OCI-LY7 (cell line): ENCODE measurements around the gene TMEM242. TPM values are rescaled to one million over a fixed set of nuclear protein-coding genes. Genes with fewer than 3 reads are reported as not detected.

Experiments used
- BruUV-seq: library from RNA; stranded (reverse); fragments of 400-500 nt; replicated peaks from 2 replicates; lab custom pipeline; 2021; lab: Mats Ljungman, UMichigan
- CTCF ChIA-PET: fragments of 300-600 bp; sonication (Branson Sonifier 250); formaldehyde crosslinking; loops from one replicate; lab custom pipeline; 2022; ENCODE audit warnings: antibody characterized with exemption; ENCODE audit not compliant: unreplicated experiment; lab: Charles Lee
- POLR2A ChIA-PET: fragments of 300-600 bp; sonication (Branson Sonifier 250); formaldehyde crosslinking; loops from one replicate; lab custom pipeline; 2022; ENCODE audit warnings: antibody characterized with exemption; lab: Charles Lee
- DNase-seq: peaks from one replicate; pipeline ENCODE4 v3.0.0-alpha.2; 2015; ENCODE audit warnings: low spot score
- H2AFZ ChIP-seq: fragments of 200-600 bp; sonication (generic), shearing (Covaris generic); 2 replicates; pipeline ENCODE4 v1.6.1; 2014; ENCODE audit warnings: mild to moderate bottlenecking, antibody characterized with exemption, low read length, moderate library complexity
- H3K27ac ChIP-seq: fragments of 200-600 bp; sonication (generic); 2 replicates; pipeline ENCODE4 v1.5.1; 2014; ENCODE audit warnings: mixed run types, low read depth, mild to moderate bottlenecking, moderate library complexity, low read length, inconsistent platforms; ENCODE audit not compliant: poor library complexity, severe bottlenecking
- H3K36me3 ChIP-seq: fragments of 200-600 bp; sonication (generic); 2 replicates; pipeline ENCODE4 v1.6.1; 2014; ENCODE audit warnings: mild to moderate bottlenecking, antibody characterized with exemption, low read length, moderate library complexity, mixed read lengths; ENCODE audit not compliant: insufficient read depth
- H3K4me1 ChIP-seq: fragments of 200-600 bp; sonication (generic); 2 replicates; pipeline ENCODE4 v1.5.1; 2014; ENCODE audit warnings: mild to moderate bottlenecking, low read length; ENCODE audit not compliant: insufficient read depth, poor library complexity, severe bottlenecking
- H3K4me2 ChIP-seq: fragments of 200-600 bp; sonication (generic); 2 replicates; pipeline ENCODE4 v1.6.1; 2014; ENCODE audit warnings: mild to moderate bottlenecking, low read length
- H3K4me3 ChIP-seq: fragments of 200-600 bp; sonication (generic); 2 replicates; pipeline ENCODE4 v1.5.1; 2014; ENCODE audit warnings: mild to moderate bottlenecking, low read depth, low read length; ENCODE audit not compliant: poor library complexity, severe bottlenecking
- H3K79me2 ChIP-seq: fragments of 200-600 bp; sonication (generic); 2 replicates; pipeline ENCODE4 v1.6.1; 2016; ENCODE audit warnings: low read depth, mild to moderate bottlenecking, low read length, moderate library complexity, mixed read lengths; ENCODE audit not compliant: insufficient read depth
- H3K9me2 ChIP-seq: fragments of 200-600 bp; sonication (generic); 2 replicates; pipeline ENCODE4 v1.6.1; 2016; ENCODE audit warnings: mild to moderate bottlenecking, low read length, mixed read lengths; ENCODE audit not compliant: insufficient read depth
- H3K9me3 ChIP-seq: fragments of 200-600 bp; sonication (generic); 2 replicates; pipeline ENCODE4 v1.6.1; 2014; ENCODE audit warnings: mild to moderate bottlenecking, mixed run types, low read length, mixed read lengths
- H4K20me1 ChIP-seq: fragments of 200-600 bp; sonication (generic); 2 replicates; pipeline ENCODE4 v1.6.1; 2014; ENCODE audit warnings: mild to moderate bottlenecking, antibody characterized with exemption, low read length, moderate library complexity, mixed read lengths; ENCODE audit not compliant: insufficient read depth
- EZH2phosphoT487 ChIP-seq: fragments of 200-600 bp; sonication (generic); IDR thresholded peaks from 2 replicates; pipeline ENCODE4 v1.6.1; 2018; ENCODE audit warnings: low read depth, borderline replicate concordance, mild to moderate bottlenecking, mixed run types, antibody characterized with exemption, low read length, moderate library complexity, mixed read lengths
- intact Hi-C: fragments of 100-400 bp; cut with micrococcal nuclease; formaldehyde crosslinking; loops from one replicate; pipeline ENCODE4 v1.10.0; 2022; ENCODE audit not compliant: unreplicated experiment
- total RNA-seq, 2 experiments: library from RNA; depleted of rRNA in 1 of 2; stranded (reverse); fragments of >200 nt in 1 of 2; shearing (Covaris generic) in 1 of 2; gene quantifications; 2 replicates each; pipeline ENCODE4 v1.2.3, GENCODE V29; 2014 to 2022
- TF ChIP-seq, protein P1 (sequence below): fragments of 200-600 bp; sonication (generic); conservative IDR thresholded peaks from 2 replicates; pipeline ENCODE4 v1.5.1; 2014; ENCODE audit warnings: mild to moderate bottlenecking, antibody characterized with exemption, low read length, moderate library complexity, mixed read lengths

The TMEM242 gene
- total RNA-seq, 2 experiments from 2014 or later, result 4.5 to 9.2 TPM

- peaks cover 14% of the 10 kb centered on the region for H3K4me1 ChIP-seq
- H4K20me1 ChIP-seq, result no peaks in the 10 kb centered on the region
- ChIA-PET CTCF (interaction anchor here (0.6 to 1.8 kb wide), 2 partner anchors 8 to 36 kb away, joined by 3 to 8 read pairs; no protein-coding TSS in a partner anchor), POLR2A (interaction anchor here (0.8 to 3.0 kb wide), 5 partner anchors 10 to 248 kb away, joined by 3 to 11 read pairs (median 5); no protein-coding TSS in a partner anchor)
- H3K27ac ChIP-seq, result peak overlapping the region; percentile 6
- peaks cover 19% of the 10 kb centered on the region; the same call in 1 of the 2 replicates for H3K36me3 ChIP-seq
- intact Hi-C loops, result loop anchor here (1.0 to 10.0 kb wide), 5 partner anchors 46 to 442 kb away; no protein-coding TSS in a partner anchor
- H2AFZ ChIP-seq, result peak overlapping the region; percentile 97
- no TSS peak for BruUV-seq
- H3K9me3 ChIP-seq, result no peaks in the 10 kb centered on the region
- H3K79me2 ChIP-seq, result peaks cover 9% of the 10 kb centered on the region
- peak overlapping the region; percentile 77 for H3K4me3 ChIP-seq
- DNase-seq, result peak; percentile 78
- no peaks in the 10 kb centered on the region for H3K9me2 ChIP-seq
- peak overlapping the region; percentile 88 for H3K4me2 ChIP-seq
- TF ChIP-seq, protein P1, sequence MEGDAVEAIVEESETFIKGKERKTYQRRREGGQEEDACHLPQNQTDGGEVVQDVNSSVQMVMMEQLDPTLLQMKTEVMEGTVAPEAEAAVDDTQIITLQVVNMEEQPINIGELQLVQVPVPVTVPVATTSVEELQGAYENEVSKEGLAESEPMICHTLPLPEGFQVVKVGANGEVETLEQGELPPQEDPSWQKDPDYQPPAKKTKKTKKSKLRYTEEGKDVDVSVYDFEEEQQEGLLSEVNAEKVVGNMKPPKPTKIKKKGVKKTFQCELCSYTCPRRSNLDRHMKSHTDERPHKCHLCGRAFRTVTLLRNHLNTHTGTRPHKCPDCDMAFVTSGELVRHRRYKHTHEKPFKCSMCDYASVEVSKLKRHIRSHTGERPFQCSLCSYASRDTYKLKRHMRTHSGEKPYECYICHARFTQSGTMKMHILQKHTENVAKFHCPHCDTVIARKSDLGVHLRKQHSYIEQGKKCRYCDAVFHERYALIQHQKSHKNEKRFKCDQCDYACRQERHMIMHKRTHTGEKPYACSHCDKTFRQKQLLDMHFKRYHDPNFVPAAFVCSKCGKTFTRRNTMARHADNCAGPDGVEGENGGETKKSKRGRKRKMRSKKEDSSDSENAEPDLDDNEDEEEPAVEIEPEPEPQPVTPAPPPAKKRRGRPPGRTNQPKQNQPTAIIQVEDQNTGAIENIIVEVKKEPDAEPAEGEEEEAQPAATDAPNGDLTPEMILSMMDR, result no peak
- no peak for TF ChIP-seq EZH2phosphoT487
These were observed 496 bp downstream of the TMEM242 start for GRCh38 chr6:157322792-157323254.

GRCh38 chr6:157316871-157317814 is 6.2 kb downstream of the TMEM242 start:
- Histone ChIP-seq H4K20me1 (no peaks in the 10 kb centered on the region), H3K79me2 (peaks cover under 1% of the 10 kb centered on the region; the same call in 1 of the 2 replicates), H3K4me1 (peaks cover under 1% of the 10 kb centered on the region), H3K9me3 (no peaks in the 10 kb centered on the region), H3K9me2 (no peaks in the 10 kb centered on the region), H3K4me3 (no peak overlapping the region), H3K4me2 (no peak overlapping the region), H2AFZ (no peak overlapping the region), H3K27ac (no peak overlapping the region), H3K36me3 (peaks cover 48% of the 10 kb centered on the region; the same call in 1 of the 2 replicates)
- no TSS peak for BruUV-seq
- no peak for DNase-seq
- ChIA-PET CTCF (no interaction called here), POLR2A (no interaction called here)
- intact Hi-C loops, result loop anchor here (5.0 to 10.0 kb wide), 2 partner anchors 188 to 555 kb away; no protein-coding TSS in a partner anchor
- TF ChIP-seq, protein P1, result no peak
- no peak for TF ChIP-seq EZH2phosphoT487
